ENCODE measurements around the gene SYCP1.

DNA sequence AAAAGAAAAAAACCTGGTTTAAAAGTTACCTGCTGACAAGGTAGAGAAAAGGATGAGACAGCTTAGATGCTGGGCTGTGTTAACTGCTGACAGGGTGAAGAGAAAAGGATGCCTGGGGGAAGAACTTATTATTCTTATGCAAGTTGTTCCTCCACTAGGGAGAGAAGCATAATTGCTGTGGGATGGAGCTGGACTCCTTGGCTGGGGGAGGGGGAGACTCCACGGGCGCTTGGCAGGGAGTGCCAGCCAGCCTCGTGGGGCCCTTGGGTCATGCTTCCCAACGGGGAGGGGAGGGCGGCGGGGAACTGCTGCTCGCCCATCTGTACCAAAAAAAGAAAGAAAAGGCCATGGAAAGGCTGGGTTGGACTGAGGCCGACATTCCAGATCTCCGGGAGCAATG, 47.2 kb downstream of the SYCP1 start:
- TF ChIP-seq CTCF (IDR thresholded peaks at IDR 0.05; ENCODE audit: low read depth, low read length): no peak
- no peak for TF ChIP-seq POLR2A (IDR thresholded peaks at IDR 0.05; ENCODE audit: extremely low read depth, insufficient read length)

Measured in NB4 (cell line).